SU-DHL-6 (cell line): Measurements from ENCODE around the gene CABLES2.

Source experiments
- H2AFZ ChIP-seq: fragments of 200-600 bp; sonication (generic); 2 replicates; pipeline ENCODE4 v1.6.1; 2014; ENCODE audit warnings: low read depth, mild to moderate bottlenecking, moderate library complexity, mixed read lengths, antibody characterized with exemption, low read length; ENCODE audit not compliant: severe bottlenecking
- H3F3A ChIP-seq: fragments of 200-600 bp; shearing (Covaris generic); 2 replicates; pipeline ENCODE4 v1.6.0; 2016; ENCODE audit warnings: antibody characterized with exemption, mild to moderate bottlenecking; ENCODE audit not compliant: insufficient read depth
- H3K27ac ChIP-seq: fragments of 200-600 bp; sonication (generic); 2 replicates; pipeline ENCODE4 v1.5.1; 2016; ENCODE audit warnings: low read depth, mild to moderate bottlenecking, low read length, moderate library complexity, mixed read lengths
- H3K27me3 ChIP-seq: fragments of 200-600 bp; sonication (generic), shearing (Covaris generic); 2 replicates; pipeline ENCODE4 v1.6.0; 2014; ENCODE audit warnings: mild to moderate bottlenecking, low read length
- H3K36me3 ChIP-seq: fragments of 200-600 bp; sonication (generic); 2 replicates; pipeline ENCODE4 v1.6.1; 2014; ENCODE audit warnings: mild to moderate bottlenecking, low read length, mixed read lengths
- H3K4me2 ChIP-seq: fragments of 300-600, 200-600 bp; shearing (Covaris generic), sonication (generic); 2 replicates; pipeline ENCODE4 v1.6.0; 2014; ENCODE audit warnings: low read length, low read depth, mild to moderate bottlenecking; ENCODE audit not compliant: poor library complexity, severe bottlenecking
- H3K4me3 ChIP-seq: fragments of 200-600 bp; sonication (generic); 2 replicates; pipeline ENCODE4 v1.5.1; 2014; ENCODE audit warnings: antibody characterized with exemption, low read length, mild to moderate bottlenecking, mixed read lengths; ENCODE audit not compliant: insufficient read depth, poor library complexity, severe bottlenecking
- H3K79me2 ChIP-seq: fragments of 200-600 bp; sonication (generic); 2 replicates; pipeline ENCODE4 v1.6.1; 2014; ENCODE audit warnings: mild to moderate bottlenecking, low read length, moderate library complexity; ENCODE audit not compliant: insufficient read depth
- H3K9ac ChIP-seq: fragments of 200-600 bp; sonication (generic); 2 replicates; pipeline ENCODE4 v1.7.0; 2014; ENCODE audit warnings: mild to moderate bottlenecking, low read length
- H3K9me2 ChIP-seq: fragments of 200-600 bp; sonication (generic); replicated peaks from 2 replicates; pipeline ENCODE4 v1.6.1; 2014; ENCODE audit warnings: low read length; ENCODE audit not compliant: insufficient read depth
- H3K9me3 ChIP-seq: fragments of 200-600 bp; sonication (generic); 2 replicates; pipeline ENCODE4 v1.6.1; 2014; ENCODE audit warnings: low read length, mixed read lengths; ENCODE audit not compliant: insufficient read depth
- H4K20me1 ChIP-seq: fragments of 200-600 bp; sonication (generic); 2 replicates; pipeline ENCODE4 v1.6.1; 2014; ENCODE audit warnings: low read depth, mild to moderate bottlenecking, antibody characterized with exemption, low read length, moderate library complexity, mixed read lengths
- EZH2phosphoT487 ChIP-seq: fragments of 200-600 bp; sonication (generic), shearing (Covaris generic); conservative IDR thresholded peaks from 2 replicates; pipeline ENCODE4 v1.6.1; 2018; ENCODE audit warnings: mild to moderate bottlenecking, antibody characterized with exemption, low read length, moderate library complexity, mixed read lengths
- TF ChIP-seq, protein P1 (sequence below): fragments of 200-600 bp; sonication (generic); IDR thresholded peaks from one replicate; pipeline ENCODE4 v1.5.1; 2017; ENCODE audit warnings: antibody characterized with exemption, mild to moderate bottlenecking, low read length, moderate library complexity; ENCODE audit not compliant: insufficient read depth, poor library complexity, severe bottlenecking

The CABLES2 gene

DNA sequence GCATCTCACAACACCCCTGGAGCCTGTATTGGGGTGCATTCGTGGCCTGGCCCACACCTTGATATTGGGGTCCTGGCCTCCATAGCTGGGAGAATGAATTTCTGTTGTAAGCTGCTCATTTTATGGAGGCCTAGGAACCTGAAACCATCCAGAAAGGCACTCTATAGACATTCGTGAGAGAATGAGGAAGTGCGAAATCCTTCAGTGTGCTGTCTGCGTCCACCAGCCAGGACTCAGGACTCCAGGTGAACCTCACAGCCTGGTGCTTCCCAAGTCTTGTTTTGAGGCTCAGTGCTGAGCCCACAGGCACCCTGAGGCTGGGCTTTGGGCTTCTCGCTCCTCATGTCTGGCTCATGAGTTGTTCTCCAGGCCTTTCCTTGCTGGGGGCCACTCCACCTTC lies 32.1 kb upstream of the CABLES2 start:
- Histone ChIP-seq H3K9me3 (no peaks in the 10 kb centered on the region), H3K4me2 (no peak overlapping the region), H3K79me2 (no peaks in the 10 kb centered on the region), H3K9me2 (no peaks in the 10 kb centered on the region), H3K9ac (no peak overlapping the region), H3K4me3 (no peak overlapping the region), H4K20me1 (no peaks in the 10 kb centered on the region), H3K36me3 (no peaks in the 10 kb centered on the region), H3K27me3 (no peaks in the 10 kb centered on the region), H2AFZ (no peak overlapping the region), H3F3A (no peaks in the 10 kb centered on the region), H3K27ac (no peak overlapping the region)
- TF ChIP-seq, protein P1, sequence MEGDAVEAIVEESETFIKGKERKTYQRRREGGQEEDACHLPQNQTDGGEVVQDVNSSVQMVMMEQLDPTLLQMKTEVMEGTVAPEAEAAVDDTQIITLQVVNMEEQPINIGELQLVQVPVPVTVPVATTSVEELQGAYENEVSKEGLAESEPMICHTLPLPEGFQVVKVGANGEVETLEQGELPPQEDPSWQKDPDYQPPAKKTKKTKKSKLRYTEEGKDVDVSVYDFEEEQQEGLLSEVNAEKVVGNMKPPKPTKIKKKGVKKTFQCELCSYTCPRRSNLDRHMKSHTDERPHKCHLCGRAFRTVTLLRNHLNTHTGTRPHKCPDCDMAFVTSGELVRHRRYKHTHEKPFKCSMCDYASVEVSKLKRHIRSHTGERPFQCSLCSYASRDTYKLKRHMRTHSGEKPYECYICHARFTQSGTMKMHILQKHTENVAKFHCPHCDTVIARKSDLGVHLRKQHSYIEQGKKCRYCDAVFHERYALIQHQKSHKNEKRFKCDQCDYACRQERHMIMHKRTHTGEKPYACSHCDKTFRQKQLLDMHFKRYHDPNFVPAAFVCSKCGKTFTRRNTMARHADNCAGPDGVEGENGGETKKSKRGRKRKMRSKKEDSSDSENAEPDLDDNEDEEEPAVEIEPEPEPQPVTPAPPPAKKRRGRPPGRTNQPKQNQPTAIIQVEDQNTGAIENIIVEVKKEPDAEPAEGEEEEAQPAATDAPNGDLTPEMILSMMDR = no peak
- TF ChIP-seq EZH2phosphoT487 = no peak

DNA sequence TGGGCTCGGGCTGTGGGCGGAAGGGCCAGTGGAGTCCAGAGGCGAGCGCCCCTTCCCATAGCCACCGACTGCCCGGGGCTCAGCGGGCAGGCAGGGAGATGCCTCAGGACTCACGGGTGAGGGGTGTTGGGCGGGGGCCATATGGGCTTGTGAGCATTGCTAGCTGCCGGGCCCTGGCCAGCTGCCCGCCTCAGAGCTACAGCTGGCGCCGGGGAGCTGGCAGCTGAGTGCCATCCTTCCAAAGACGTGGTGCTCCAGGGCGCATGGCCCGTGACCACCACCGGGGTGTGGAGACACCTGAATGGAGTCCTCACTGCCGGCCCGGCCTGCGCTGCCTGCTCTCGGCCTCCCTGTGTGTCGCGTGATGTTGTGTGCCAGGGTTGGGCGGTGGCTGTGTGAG lies 30.8 kb upstream of the CABLES2 start:
- H3K36me3 ChIP-seq = no peaks in the 10 kb centered on the region
- no peak overlapping the region for H2AFZ ChIP-seq
- H3K9ac ChIP-seq = no peak overlapping the region
- H3K4me3 ChIP-seq = no peak overlapping the region
- no peak for TF ChIP-seq EZH2phosphoT487
- TF ChIP-seq, protein P1 = no peak
- no peaks in the 10 kb centered on the region for H4K20me1 ChIP-seq
- no peak overlapping the region for H3K4me2 ChIP-seq
- H3K27ac ChIP-seq = no peak overlapping the region
- H3K9me2 ChIP-seq = no peaks in the 10 kb centered on the region
- no peaks in the 10 kb centered on the region for H3F3A ChIP-seq
- no peaks in the 10 kb centered on the region for H3K79me2 ChIP-seq
- no peaks in the 10 kb centered on the region for H3K27me3 ChIP-seq
- no peaks in the 10 kb centered on the region for H3K9me3 ChIP-seq

DNA sequence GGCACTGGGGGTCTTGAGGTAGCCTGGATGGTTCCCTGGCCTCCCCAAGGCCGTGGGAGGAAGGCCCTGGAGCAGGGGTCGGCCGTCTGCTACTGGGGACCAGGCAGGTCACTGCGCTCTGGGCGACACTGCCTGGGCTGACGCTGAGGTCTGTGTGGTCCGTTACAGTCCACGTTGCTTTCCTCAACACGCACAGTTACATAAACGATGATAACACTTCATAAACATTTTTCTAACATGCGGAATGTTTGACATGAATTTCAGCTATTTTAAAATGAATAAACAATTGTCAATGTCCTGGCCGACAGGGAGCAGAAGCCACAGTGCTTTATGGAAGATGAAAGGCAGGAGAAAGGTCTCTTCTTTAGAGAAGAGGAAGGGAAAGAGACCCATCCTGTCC lies 30.4 kb upstream of the CABLES2 start:
- Histone ChIP-seq H3F3A (no peaks in the 10 kb centered on the region), H3K27me3 (no peaks in the 10 kb centered on the region), H3K4me3 (no peak overlapping the region)

More for the DNA sequence above, 30.4 kb upstream of the CABLES2 start:
- Histone ChIP-seq H3K36me3 (no peaks in the 10 kb centered on the region), H3K27ac (no peak overlapping the region), H3K9me2 (no peaks in the 10 kb centered on the region), H3K9me3 (no peaks in the 10 kb centered on the region), H2AFZ (no peak overlapping the region), H3K79me2 (no peaks in the 10 kb centered on the region), H3K9ac (no peak overlapping the region), H3K4me2 (no peak overlapping the region), H4K20me1 (no peaks in the 10 kb centered on the region)
- no peak for TF ChIP-seq EZH2phosphoT487
- TF ChIP-seq, protein P1 = no peak
